Ovary (tissue), 9 donors: Measurements from ENCODE around the gene RALGPS1. TPM values are rescaled to one million over a fixed set of nuclear protein-coding genes. Genes with fewer than 3 reads are reported as not detected.
A peak's percentile ranks its signal among the peaks of the same experiment; 100 is the strongest.

ENCODE experiments used
- DNase-seq, 5 donors: peaks; one replicate each; pipeline ENCODE4 v3.0.0-alpha.2; 2019 to 2020
- H3K27ac ChIP-seq, 2 donors: fragments of 200-600 bp; one replicate each; pipeline versions ENCODE4 v1.5.1 to v1.8.0; 2019 to 2022
- H3K27me3 ChIP-seq: fragments of 200-600 bp; one replicate; pipeline ENCODE4 v1.8.0; 2022
- H3K36me3 ChIP-seq: fragments of 200-600 bp; sonication (generic); one replicate; pipeline ENCODE4 v1.5.1; 2019
- H3K4me1 ChIP-seq: one replicate; pipeline ENCODE4 v1.8.1; 2013; ENCODE audit warnings: mild to moderate bottlenecking, moderate library complexity; ENCODE audit not compliant: insufficient read depth
- H3K4me3 ChIP-seq: fragments of 200-600 bp; sonication (generic); one replicate; pipeline ENCODE4 v1.5.1; 2017
- H3K9me3 ChIP-seq, 2 donors: fragments of 200-600 bp in 1 of 2; sonication (generic) in 1 of 2; one replicate each; pipeline versions ENCODE4 v1.5.1 to v1.8.1; 2013 to 2019; ENCODE audit warnings: mild to moderate bottlenecking in 1 of 2, moderate library complexity in 1 of 2
- EP300 ChIP-seq: sonication (generic); formaldehyde crosslinking; IDR thresholded peaks from one replicate; pipeline ENCODE4 v1.6.1; 2017; ENCODE audit warnings: antibody characterized with exemption
- POLR2A ChIP-seq: fragments of 450-650 bp; IDR thresholded peaks from one replicate; pipeline ENCODE4 v1.6.1; 2017; ENCODE audit warnings: antibody characterized with exemption, mild to moderate bottlenecking, moderate library complexity
- WGBS, 3 donors: extraction: QIAGEN DNeasy Blood & Tissue Kit in 1 of 3; methylation state at CpG; one replicate each; pipeline versions ENCODE4 v1.1.5 to v1.1.7; 2013 to 2017; 5-methylcytosine and 5-hydroxymethylcytosine counted together
- intact Hi-C, 4 donors: fragments of 100-400 bp; cut with DNase I; formaldehyde crosslinking; loops; one replicate each; pipeline versions ENCODE4 v1.11.0 to v1.15.1; 2022 to 2023
- polyA plus RNA-seq, 2 donors: library from polyadenylated mRNA; stranded (reverse); fragments of 200-250 nt in 1 of 2; fragments of 350-450 nt in 1 of 2; fragmentation: Illumina TruSeq in 1 of 2; extraction: RNeasy Lipid Tissue Mini Kit (QIAGEN cat#74804) in 1 of 2; gene quantifications; one replicate each; pipeline ENCODE4 v1.2.3, GENCODE V29; 2013 to 2014
- total RNA-seq, 7 donors: library from RNA; depleted of rRNA in 2 of 7; stranded (reverse); fragments of >200 nt in 2 of 7; fragmentation: NEBNext Ultra II Directional in 3 of 7; extraction: Animal tissue kit (Norgen Biotek cat#: 25700) in 3 of 7; gene quantifications; one replicate each; pipeline versions ENCODE4 v1.1.0 to v1.2.4, GENCODE V29; 2016 to 2023
- TF ChIP-seq, protein P1 (sequence below), 3 donors: fragments of 450-650 bp in 2 of 3; fragments of 200-600 bp in 1 of 3; IDR thresholded peaks; one replicate each; pipeline versions ENCODE4 v1.5.1 to v1.8.0; 2016 to 2022; ENCODE audit warnings: antibody characterized with exemption in 3 of 3, mild to moderate bottlenecking in 1 of 3
- donor health status: DM: no; HTN: no; CAD: no; lungs with moderate emphysema.
- donor health status: DM: no; HTN: no; CAD: no.
- donor health status: Bipolar disorder and iron deficiency.
- donor health status: DM: yes; HTN: yes; CAD: no.
- donor health status: DM: no; HTN: no; CAD: no.
- donor health status: DM: yes; HTN: yes; CAD: no.

RALGPS1 gene
- total and polyA plus RNA-seq, 9 donors, result 2.3 to 13.1 (median 6.9) TPM

- peak overlapping the region in 1 of 2 donors; percentile 38 for H3K27ac ChIP-seq
- H3K9me3 ChIP-seq, result no peaks in the 10 kb centered on the region
- peaks cover 22% of the 10 kb centered on the region for H3K4me1 ChIP-seq
- no peak overlapping the region for H3K4me3 ChIP-seq
- no peaks in the 10 kb centered on the region for H3K27me3 ChIP-seq
- no peaks in the 10 kb centered on the region for H3K36me3 ChIP-seq
- no peak for TF ChIP-seq POLR2A
- TF ChIP-seq EP300, result no peak
- TF ChIP-seq, protein P1, sequence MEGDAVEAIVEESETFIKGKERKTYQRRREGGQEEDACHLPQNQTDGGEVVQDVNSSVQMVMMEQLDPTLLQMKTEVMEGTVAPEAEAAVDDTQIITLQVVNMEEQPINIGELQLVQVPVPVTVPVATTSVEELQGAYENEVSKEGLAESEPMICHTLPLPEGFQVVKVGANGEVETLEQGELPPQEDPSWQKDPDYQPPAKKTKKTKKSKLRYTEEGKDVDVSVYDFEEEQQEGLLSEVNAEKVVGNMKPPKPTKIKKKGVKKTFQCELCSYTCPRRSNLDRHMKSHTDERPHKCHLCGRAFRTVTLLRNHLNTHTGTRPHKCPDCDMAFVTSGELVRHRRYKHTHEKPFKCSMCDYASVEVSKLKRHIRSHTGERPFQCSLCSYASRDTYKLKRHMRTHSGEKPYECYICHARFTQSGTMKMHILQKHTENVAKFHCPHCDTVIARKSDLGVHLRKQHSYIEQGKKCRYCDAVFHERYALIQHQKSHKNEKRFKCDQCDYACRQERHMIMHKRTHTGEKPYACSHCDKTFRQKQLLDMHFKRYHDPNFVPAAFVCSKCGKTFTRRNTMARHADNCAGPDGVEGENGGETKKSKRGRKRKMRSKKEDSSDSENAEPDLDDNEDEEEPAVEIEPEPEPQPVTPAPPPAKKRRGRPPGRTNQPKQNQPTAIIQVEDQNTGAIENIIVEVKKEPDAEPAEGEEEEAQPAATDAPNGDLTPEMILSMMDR (IDR thresholded peaks at IDR 0.05), result no peak
- intact Hi-C loops, result no loop called here
- WGBS, 3 donors, result 93 to 95% (median 95%) methylated on average over 8 of the region's 8 CpGs
- DNase-seq, result no peak
These were observed 135.0 kb downstream of the RALGPS1 start for GRCh38 chr9:127049581-127049980.

DNA sequence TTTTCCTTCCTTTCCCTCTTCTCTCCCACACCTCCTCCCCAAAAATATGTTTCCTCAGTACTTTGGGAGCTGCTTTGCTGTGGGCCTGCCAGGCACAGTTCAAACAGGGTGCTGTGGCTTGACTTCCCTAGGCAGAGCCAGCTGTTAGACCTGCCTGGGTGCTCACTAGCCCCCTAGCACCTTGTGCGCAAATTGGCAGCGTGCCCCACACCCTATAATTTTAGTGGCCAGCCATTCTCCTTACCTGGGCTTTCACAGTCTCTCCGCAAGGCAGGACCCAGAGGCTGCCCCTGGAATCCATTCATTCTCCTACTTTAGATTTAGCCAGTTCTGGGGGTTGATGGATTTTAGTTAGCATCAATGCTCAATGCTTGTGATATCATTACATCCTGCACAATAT lies 135.6 kb downstream of the RALGPS1 start:
- Histone ChIP-seq H3K27ac (no peak overlapping the region), H3K36me3 (no peaks in the 10 kb centered on the region), H3K4me1 (peaks cover 26% of the 10 kb centered on the region), H3K4me3 (no peak overlapping the region), H3K9me3 (no peaks in the 10 kb centered on the region), H3K27me3 (no peaks in the 10 kb centered on the region)
- no peak for DNase-seq
- WGBS, 3 donors, result 96 to 100% (median 97%) methylated on average over 3 of the region's 3 CpGs
- intact Hi-C loops, result no loop called here
- TF ChIP-seq, protein P1 (IDR thresholded peaks at IDR 0.05), result no peak
- no peak for TF ChIP-seq EP300
- no peak for TF ChIP-seq POLR2A

DNA sequence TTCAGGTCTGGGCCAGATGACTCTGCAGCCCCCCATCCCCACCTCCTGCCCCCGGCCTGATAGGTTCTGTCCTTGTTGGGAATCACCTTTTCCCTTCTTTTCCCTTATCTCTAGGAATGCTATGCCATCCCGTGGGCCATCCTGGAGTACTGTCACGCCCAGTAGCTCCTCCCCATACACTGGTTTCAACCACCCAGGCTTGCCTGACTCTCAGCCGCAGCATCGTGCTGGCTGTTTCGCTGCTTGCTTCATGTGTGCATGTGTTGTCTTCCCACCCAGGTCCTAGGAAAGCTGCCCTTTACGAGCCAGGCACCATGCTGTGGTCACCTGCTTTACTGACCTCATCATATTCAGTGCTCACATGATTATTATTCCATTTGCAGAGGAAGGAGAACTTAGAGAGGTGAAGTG lies 136.0 kb downstream of the RALGPS1 start:
- DNase-seq, result no peak
- no peaks in the 10 kb centered on the region for H3K36me3 ChIP-seq
- 86 to 87% (median 87%) methylated on average over 7 of the region's 7 CpGs for WGBS, 3 donors

DNA sequence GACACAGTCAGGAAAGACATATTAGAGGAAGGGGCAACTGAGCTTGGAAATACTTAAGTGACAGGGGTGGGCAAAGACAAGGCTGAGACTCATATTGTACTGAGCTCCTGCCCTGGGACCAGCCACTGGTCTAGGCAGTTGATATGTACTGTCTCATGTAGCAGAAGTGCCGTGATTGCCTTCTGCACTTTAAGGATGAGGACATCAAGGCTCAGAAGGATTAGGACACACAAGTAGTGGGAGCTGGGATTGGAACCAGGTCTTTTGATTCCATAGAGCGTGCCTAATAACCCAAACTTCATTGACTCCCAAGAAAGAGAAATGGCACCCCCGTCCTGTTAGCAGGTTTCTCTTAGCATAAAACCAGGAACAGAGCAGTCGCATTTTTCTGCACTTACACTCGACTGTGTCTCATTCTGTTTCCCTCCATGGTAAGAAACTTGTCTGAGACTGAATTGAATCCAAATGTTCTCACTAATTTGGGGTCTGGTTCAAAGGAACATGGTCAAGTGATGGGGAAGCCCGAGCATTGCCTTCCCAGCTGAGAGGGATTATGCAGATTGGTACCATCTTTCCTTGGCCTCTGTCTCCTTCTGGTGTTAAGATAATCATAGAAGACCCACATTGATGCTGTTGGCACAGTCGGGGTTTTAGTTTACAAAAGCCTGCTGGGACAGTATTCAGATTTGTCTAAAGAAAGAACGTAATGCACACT lies 137.5 kb downstream of the RALGPS1 start:
- intact Hi-C loops, result no loop called here
- TF ChIP-seq, protein P1 (IDR thresholded peaks at IDR 0.05), result no peak
- TF ChIP-seq EP300 (no peak), POLR2A (no peak)
- DNase-seq, result no peak
- H3K4me1 ChIP-seq, result peaks cover 32% of the 10 kb centered on the region
- no peak overlapping the region for H3K4me3 ChIP-seq
- 53 to 59% (median 55%) methylated on average over 8 of the region's 8 CpGs for WGBS, 3 donors
- H3K27ac ChIP-seq, result peak overlapping the region in 1 of 2 donors; percentile 88
- no peaks in the 10 kb centered on the region for H3K36me3 ChIP-seq
- H3K9me3 ChIP-seq, result no peaks in the 10 kb centered on the region
- H3K27me3 ChIP-seq, result no peaks in the 10 kb centered on the region

More for the DNA sequence above, 136.0 kb downstream of the RALGPS1 start:
- intact Hi-C loops, result no loop called here
- no peaks in the 10 kb centered on the region for H3K27me3 ChIP-seq
- peaks cover 26% of the 10 kb centered on the region for H3K4me1 ChIP-seq
- no peaks in the 10 kb centered on the region for H3K9me3 ChIP-seq
- no peak overlapping the region for H3K4me3 ChIP-seq
- TF ChIP-seq, protein P1 (IDR thresholded peaks at IDR 0.05), result no peak
- TF ChIP-seq POLR2A (no peak), EP300 (no peak)
- no peak overlapping the region for H3K27ac ChIP-seq
